ENCODE results near the gene SVOP.
"Not testable (repeated sequence)": the region's sequence is repeated elsewhere in the genome, so short reads cannot be mapped to it uniquely, and the experiment has no call there.

The SVOP gene

GRCh38 chr12:108884116-108885012 is 136.5 kb downstream of the SVOP start:
- no peak for DNase-seq (ENCODE audit: low read depth)

DNA sequence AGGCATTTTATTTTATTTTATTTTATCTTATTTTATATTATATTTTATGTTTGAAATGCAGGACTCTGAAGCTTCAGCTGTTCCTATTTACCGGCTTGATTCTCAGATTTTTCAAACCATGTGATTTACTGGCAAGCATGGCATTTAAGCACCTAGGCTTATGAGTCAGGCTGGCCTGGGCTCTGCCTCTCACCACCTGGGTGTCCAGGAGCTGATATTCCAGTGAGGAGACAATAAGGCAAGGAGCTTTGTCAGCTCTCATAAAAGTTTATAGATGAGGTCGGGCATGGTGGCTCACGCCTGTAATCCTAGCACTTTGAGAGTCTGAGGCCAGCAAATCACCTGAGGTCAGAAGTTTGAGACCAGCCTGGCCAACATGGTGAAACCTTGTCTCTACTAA is 138.9 kb downstream of the SVOP start:
- no peak for DNase-seq (ENCODE audit: low read depth)

- no peak for DNase-seq (ENCODE audit: low read depth)
Observed at GRCh38 chr12:108879615-108880254, 141.1 kb downstream of the SVOP start, which contains the start of gene DAO. Gene DAO (plus strand): TSS chr12:108880092. CDS start chr12:108885007, 4,915 bp downstream.

GRCh38 chr12:108876550-108876949 is 144.3 kb downstream of the SVOP start:
- DNase-seq (ENCODE audit: low read depth), result no peak

DNA sequence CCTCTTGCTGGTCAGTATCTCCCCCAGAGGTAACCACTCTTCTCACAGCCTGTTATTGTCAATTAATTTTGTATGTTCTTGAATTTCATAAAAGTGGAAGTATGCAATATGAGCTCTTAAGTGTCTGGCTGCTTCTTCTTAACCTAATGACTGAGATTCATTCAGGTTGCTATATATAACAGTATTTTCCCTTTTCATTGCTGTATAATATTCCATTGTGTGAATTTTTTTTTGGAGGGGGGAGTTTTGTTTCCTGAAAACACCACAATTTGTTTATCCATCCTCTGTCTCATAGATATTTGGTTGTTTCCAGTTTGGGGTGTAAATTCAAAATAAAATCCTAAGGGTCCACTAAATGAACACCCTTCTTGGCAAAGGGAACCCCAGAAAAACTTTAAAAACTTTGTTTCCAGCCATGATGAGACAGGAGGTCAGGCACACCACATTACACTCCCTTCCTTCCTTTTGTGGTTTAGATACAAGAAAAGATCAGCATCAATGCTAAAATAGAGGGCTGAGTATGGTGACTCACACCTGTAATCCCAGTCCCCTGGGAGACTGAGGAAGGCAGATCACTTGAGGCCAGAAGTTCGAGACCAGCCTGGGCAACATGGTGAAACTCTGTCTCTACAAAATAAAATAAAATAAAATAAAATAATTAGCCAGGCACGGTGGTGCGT is 145.0 kb downstream of the SVOP start:
- DNase-seq (ENCODE audit: low read depth), result no peak

DNA sequence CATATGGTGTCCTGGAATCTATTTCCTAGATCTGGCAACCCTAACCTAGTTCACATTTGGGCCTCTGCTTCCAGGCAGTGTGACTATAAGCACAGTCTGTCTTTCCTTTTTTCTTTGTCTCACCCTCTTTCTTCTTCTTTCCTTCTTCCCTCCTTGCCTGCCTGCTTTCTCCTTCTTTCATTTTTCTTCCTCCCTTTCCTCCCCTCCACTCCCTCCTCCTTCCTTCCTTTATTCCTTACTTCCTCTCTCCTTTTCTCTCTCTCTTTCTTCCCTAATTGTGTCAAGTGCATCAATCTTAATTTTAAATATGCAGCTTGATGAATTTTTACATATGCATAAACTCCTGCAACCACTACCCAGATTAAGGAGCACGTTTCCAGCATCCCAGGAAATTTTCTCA is 145.6 kb downstream of the SVOP start:
- DNase-seq (ENCODE audit: low read depth), result no peak

DNA sequence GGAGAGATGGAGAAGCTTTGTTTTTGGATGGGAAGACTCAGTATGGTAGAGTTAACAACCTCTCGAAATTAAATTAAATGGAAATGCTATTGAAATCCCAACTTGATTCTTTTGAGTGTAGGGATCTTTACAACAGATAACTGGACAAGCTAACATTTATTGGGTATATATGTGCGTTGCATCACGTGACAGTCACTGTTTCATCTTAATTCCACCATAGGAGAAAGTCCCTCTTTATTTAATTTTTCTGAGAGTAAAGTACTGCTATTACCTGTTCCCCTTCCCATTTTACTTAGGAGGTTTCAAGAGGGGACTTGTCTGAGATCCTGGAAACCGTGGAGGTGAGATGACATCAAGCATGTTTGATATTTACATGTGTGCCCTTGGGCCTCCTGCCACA is 152.1 kb downstream of the SVOP start:
- DNase-seq (ENCODE audit: low read depth), result no peak

GRCh38 chr12:108866083-108866482 is 154.8 kb downstream of the SVOP start:
- not testable (repeated sequence) for DNase-seq (ENCODE audit: low read depth)

DNA sequence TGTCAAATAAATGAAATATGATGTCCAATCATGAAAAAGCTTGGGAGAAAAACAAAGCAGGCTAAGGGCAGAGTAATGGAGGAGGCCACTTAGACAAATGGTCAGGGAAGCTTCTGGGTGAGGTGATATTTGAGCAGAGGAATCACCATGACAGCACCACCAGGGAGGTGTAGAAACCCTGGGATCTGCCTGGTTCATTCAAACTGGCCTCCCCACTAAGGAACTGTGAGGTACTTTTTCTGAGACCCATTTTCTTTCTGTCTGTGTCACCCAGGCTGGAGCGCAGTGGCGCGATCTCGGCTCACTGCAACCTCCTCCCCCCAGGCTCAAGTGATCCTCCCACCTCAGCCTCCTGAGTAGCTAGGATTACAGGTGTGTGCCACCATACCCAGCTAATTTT is 155.7 kb downstream of the SVOP start:
- no peak for DNase-seq (ENCODE audit: low read depth)

- DNase-seq (ENCODE audit: low read depth), result no peak
Observed at GRCh38 chr12:108862588-108862959, 158.3 kb downstream of the SVOP start.

- no peak for DNase-seq (ENCODE audit: low read depth)
Observed at GRCh38 chr12:108861878-108862587, 158.8 kb downstream of the SVOP start.

DNA sequence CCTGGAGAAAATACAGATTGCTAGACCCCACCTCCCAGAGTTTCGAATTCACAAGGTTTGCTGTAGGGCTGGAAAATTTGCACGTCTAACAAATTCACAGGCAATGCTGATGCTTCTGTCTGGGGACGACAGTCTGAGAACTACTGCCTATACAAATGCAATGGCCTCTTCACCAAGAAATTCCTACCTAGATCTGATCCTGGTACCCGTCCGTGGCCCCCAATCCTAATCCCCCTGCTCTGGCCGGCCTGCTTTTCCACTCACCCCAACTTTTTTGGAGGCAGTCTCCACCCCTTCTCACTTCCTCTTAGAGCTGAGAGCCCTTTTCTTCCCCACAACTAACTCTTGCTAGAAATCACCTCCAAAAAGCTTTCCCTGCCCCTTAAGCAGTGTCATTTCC is 160.4 kb downstream of the SVOP start:
- DNase-seq (ENCODE audit: low read depth), result no peak

- DNase-seq (ENCODE audit: low read depth), result no peak
Observed at GRCh38 chr12:108859923-108860291, 161.0 kb downstream of the SVOP start.

GRCh38 chr12:108859141-108859922 is 161.5 kb downstream of the SVOP start:
- DNase-seq (ENCODE audit: low read depth), result not testable (repeated sequence)

- no peak for DNase-seq (ENCODE audit: low read depth)
Observed at GRCh38 chr12:108858311-108859074, 162.4 kb downstream of the SVOP start.
